Endothelial cell of umbilical vein (primary cell): ENCODE results near the gene DDX24. TPM values are rescaled to one million over a fixed set of nuclear protein-coding genes. Genes with fewer than 3 reads are reported as not detected.
A peak's percentile ranks its signal among the peaks of the same experiment; 100 is the strongest.

Source experiments
- BruUV-seq: library from RNA; stranded (reverse); fragments of 400-500 nt; replicated peaks from 2 replicates; lab custom pipeline; 2021; lab: Mats Ljungman, UMichigan
- CTCF ChIA-PET: fragments of 300-600, 350-600 bp; sonication (Branson Sonifier 250); formaldehyde crosslinking; loops from one replicate; lab custom pipeline; 2021; ENCODE audit warnings: antibody characterized with exemption, inconsistent platforms; lab: Charles Lee
- POLR2A ChIA-PET: fragments of 300-600, 350-600 bp; sonication (Branson Sonifier 250); formaldehyde crosslinking; loops from one replicate; lab custom pipeline; 2021; ENCODE audit warnings: antibody characterized with exemption, inconsistent platforms; lab: Charles Lee
- DNase-seq: peaks from one replicate; pipeline ENCODE4 v3.0.0-alpha.2; 2011; ENCODE audit warnings: low read depth, low spot score
- FAIRE-seq: peaks from 2 replicates; lab custom pipeline; 2011; peaks lifted over from hg19 to GRCh38; lab: Jason Lieb, UNC
- H2AFZ ChIP-seq: 2 replicates; pipeline ENCODE4 v1.6.0; 2012; ENCODE audit warnings: low read depth, low read length, control low read depth, inconsistent platforms
- H3K27ac ChIP-seq: 2 replicates; pipeline ENCODE4 v1.5.1; 2011; ENCODE audit warnings: low read depth, mild to moderate bottlenecking, control low read depth, low read length, moderate library complexity; ENCODE audit not compliant: insufficient read depth
- H3K27me3 ChIP-seq, 2 experiments: 2 replicates each; pipeline versions ENCODE4 v1.6.0 to v1.6.1; 2011; ENCODE audit warnings: low read length in 2 of 2, mixed read lengths in 1 of 2; ENCODE audit not compliant: control insufficient read depth in 2 of 2, insufficient read depth in 2 of 2
- H3K36me3 ChIP-seq, 2 experiments: 2 replicates in 1 of 2; 3 replicates in 1 of 2; pipeline ENCODE4 v1.5.1; 2011; ENCODE audit warnings: low read length in 2 of 2, mild to moderate bottlenecking in 1 of 2, moderate library complexity in 1 of 2; ENCODE audit not compliant: control insufficient read depth in 2 of 2, insufficient read depth in 2 of 2; ENCODE audit errors: extremely low read depth in 1 of 2
- H3K4me1 ChIP-seq: 3 replicates; pipeline ENCODE4 v1.5.1; 2011; ENCODE audit warnings: mild to moderate bottlenecking, low read length; ENCODE audit not compliant: control insufficient read depth, insufficient read depth; ENCODE audit errors: extremely low read depth
- H3K4me2 ChIP-seq: 2 replicates; pipeline ENCODE4 v1.6.1; 2011; ENCODE audit warnings: low read length, control low read depth, mixed read lengths; ENCODE audit not compliant: insufficient read depth
- H3K4me3 ChIP-seq, 3 experiments: fragments of 200-600 bp in 1 of 3; sonication (generic), shearing (Covaris generic) in 1 of 3; replicated peaks in 1 of 3; 2 replicates each; pipeline ENCODE4 v1.5.1; 2011 to 2016; ENCODE audit warnings: control low read depth in 3 of 3, low read length in 3 of 3, mild to moderate bottlenecking in 2 of 3, inconsistent platforms in 1 of 3, low read depth in 1 of 3, moderate library complexity in 1 of 3; ENCODE audit not compliant: insufficient read depth in 1 of 3
- H3K79me2 ChIP-seq: 2 replicates; pipeline ENCODE4 v1.6.0; 2012; ENCODE audit warnings: low read length, inconsistent platforms; ENCODE audit not compliant: control insufficient read depth, insufficient read depth
- H3K9ac ChIP-seq: replicated peaks from 2 replicates; pipeline ENCODE3; 2011; ENCODE audit warnings: low read length, control low read depth; ENCODE audit not compliant: insufficient read depth; ENCODE audit errors: extremely low read depth
- H3K9me1 ChIP-seq: replicated peaks from 3 replicates; pipeline ENCODE4 v1.6.0; 2011; ENCODE audit warnings: mild to moderate bottlenecking, low read length; ENCODE audit not compliant: control insufficient read depth, insufficient read depth; ENCODE audit errors: extremely low read depth
- H3K9me3 ChIP-seq: replicated peaks from 2 replicates; pipeline ENCODE4 v1.5.1; 2012; ENCODE audit warnings: low read length, inconsistent platforms; ENCODE audit not compliant: control insufficient read depth, insufficient read depth
- H4K20me1 ChIP-seq: replicated peaks from 2 replicates; pipeline ENCODE3; 2011; ENCODE audit warnings: mild to moderate bottlenecking, low read length; ENCODE audit not compliant: control insufficient read depth, insufficient read depth; ENCODE audit errors: extremely low read depth
- CTCF ChIP-seq, 2 donors: IDR thresholded peaks; 1 replicate in 1 of 2; 2 replicates in 1 of 2; pipeline ENCODE4 v1.5.1; 2011; ENCODE audit warnings: low read length in 2 of 2, mild to moderate bottlenecking in 2 of 2, moderate library complexity in 2 of 2, control low read depth in 1 of 2, inconsistent platforms in 1 of 2, low read depth in 1 of 2; ENCODE audit not compliant: insufficient read depth in 1 of 2; ENCODE audit errors: extremely low read depth in 1 of 2
- EZH2 ChIP-seq: IDR thresholded peaks from 2 replicates; pipeline ENCODE4 v1.6.1; 2012; ENCODE audit warnings: borderline replicate concordance, low read depth, mild to moderate bottlenecking, moderate library complexity, low read length, inconsistent platforms; ENCODE audit not compliant: severe bottlenecking
- FOS ChIP-seq: IDR thresholded peaks from 2 replicates; pipeline ENCODE4 v1.6.1; 2011; ENCODE audit warnings: mild to moderate bottlenecking, low read length, moderate library complexity, borderline replicate concordance; ENCODE audit not compliant: insufficient read depth
- GATA2 ChIP-seq: IDR thresholded peaks from 2 replicates; pipeline ENCODE4 v1.7.0; 2011; ENCODE audit warnings: low read depth, mild to moderate bottlenecking, moderate library complexity, mixed read lengths, low read length; ENCODE audit not compliant: insufficient read length, insufficient read depth
- JUN ChIP-seq: IDR thresholded peaks from 2 replicates; pipeline ENCODE4 v1.6.1; 2011; ENCODE audit warnings: borderline replicate concordance, low read depth; ENCODE audit not compliant: insufficient read length, insufficient read depth
- MAX ChIP-seq: IDR thresholded peaks from 2 replicates; pipeline ENCODE4 v1.6.1; 2011; ENCODE audit not compliant: insufficient read depth, insufficient read length
- MYC ChIP-seq: IDR thresholded peaks from one replicate; pipeline ENCODE4 v1.6.1; 2011; ENCODE audit warnings: mild to moderate bottlenecking, low read depth, low read length
- POLR2A ChIP-seq: IDR thresholded peaks from 2 replicates; pipeline ENCODE4 v1.6.1; 2012; ENCODE audit warnings: low read depth, mild to moderate bottlenecking, control low read depth, low read length
- POLR2AphosphoS5 ChIP-seq: IDR thresholded peaks from 2 replicates; pipeline ENCODE4 v1.6.1; 2012; ENCODE audit warnings: low read depth, mild to moderate bottlenecking, control low read depth, low read length, moderate library complexity; ENCODE audit not compliant: insufficient read depth
- dilution Hi-C: fragments of 300-500 bp; cut with MboI; formaldehyde crosslinking; loops from one replicate; pipeline ENCODE4 v1.15.0; 2019; ENCODE audit warnings: low sequenced_read_pairs; ENCODE audit not compliant: extremely low pct_ligation_motif_present
- intact Hi-C: fragments of 100-400 bp; cut with micrococcal nuclease; formaldehyde crosslinking; loops from one replicate; pipeline ENCODE4 v1.10.0; 2022
- polyA plus RNA-seq, 4 experiments: library from polyadenylated mRNA; depleted of rRNA in 3 of 4; stranded (reverse) in 3 of 4; unstranded in 1 of 4; fragments of >200 nt; gene quantifications; 2 replicates each; pipeline versions ENCODE4 v1.2.1 to v1.2.3, GENCODE V29; 2011 to 2012; ENCODE audit warnings: missing spikeins in 1 of 4
- total RNA-seq: library from RNA; stranded (reverse); gene quantifications from 2 replicates; pipeline ENCODE4 v1.2.3, GENCODE V29; 2021

Gene DDX24
- total and polyA plus RNA-seq, 2 donors (not counting 3 experiments of a cell fraction or from before 2014, with no cell fraction given) = 88.3 to 141 TPM

GRCh38 chr14:94052199-94052598 lies 28.8 kb downstream of the DDX24 start:
- intact Hi-C loops = no loop called here
- BruUV-seq = no TSS peak
- H3K9me3 ChIP-seq = no peaks in the 10 kb centered on the region

More at GRCh38 chr14:94052199-94052598, 28.8 kb downstream of the DDX24 start:
- dilution Hi-C loops = no loop called here
- Histone ChIP-seq H3K4me3 (no peak overlapping the region), H3K36me3 (peaks cover 13 to 36% of the 10 kb centered on the region in 2 experiments), H3K9ac (no peak overlapping the region), H3K4me2 (no peak overlapping the region), H3K4me1 (peaks cover 3% of the 10 kb centered on the region), H3K27ac (no peak overlapping the region), H3K79me2 (no peaks in the 10 kb centered on the region), H2AFZ (no peak overlapping the region), H3K27me3 (no peaks in the 10 kb centered on the region), H3K9me1 (no peaks in the 10 kb centered on the region), H4K20me1 (no peaks in the 10 kb centered on the region)
- FAIRE-seq = peak; percentile 21
- no peak for TF ChIP-seq FOS
- TF ChIP-seq CTCF (IDR thresholded peaks at IDR 0.05; ENCODE audit: extremely low read depth in 1 of 2, insufficient read depth in 1 of 2, low read depth in 1 of 2, low read length in 2 of 2) = no peak
- TF ChIP-seq POLR2A = no peak
- TF ChIP-seq JUN = no peak
- no peak for TF ChIP-seq GATA2
- no peak for TF ChIP-seq MYC
- no peak for TF ChIP-seq MAX
- no peak for TF ChIP-seq POLR2AphosphoS5
- TF ChIP-seq EZH2 = no peak
- POLR2A ChIA-PET = no interaction called here
- no peak for DNase-seq
- CTCF ChIA-PET = interaction anchor here (1.1 to 7.6 kb wide), 10 partner anchors 9 to 128 kb away, joined by 3 to 133 read pairs (median 8); partner anchors contain the start of gene IFI27L2
